Tibial nerve (tissue), 4 donors: Measurements from ENCODE around the gene TPGS2.

ENCODE experiments used
- EP300 ChIP-seq, 2 donors: sonication (generic); formaldehyde crosslinking; IDR thresholded peaks; one replicate each; pipeline ENCODE4 v1.6.1; 2017; ENCODE audit warnings: antibody characterized with exemption in 2 of 2, mild to moderate bottlenecking in 1 of 2
- POLR2A ChIP-seq, 2 donors: fragments of 450-650 bp; IDR thresholded peaks; one replicate each; pipeline ENCODE4 v1.6.1; 2017; ENCODE audit warnings: antibody characterized with exemption in 2 of 2, mild to moderate bottlenecking in 2 of 2, moderate library complexity in 2 of 2
- TF ChIP-seq, protein P1 (sequence below), 5 experiments: fragments of 200-600 bp in 3 of 5; fragments of 450-650 bp in 2 of 5; sonication (generic) in 3 of 5; IDR thresholded peaks; one replicate each; pipeline ENCODE4 v1.5.1; 2016 to 2019; ENCODE audit warnings: antibody characterized with exemption in 5 of 5, mild to moderate bottlenecking in 3 of 5, moderate library complexity in 2 of 5

DNA sequence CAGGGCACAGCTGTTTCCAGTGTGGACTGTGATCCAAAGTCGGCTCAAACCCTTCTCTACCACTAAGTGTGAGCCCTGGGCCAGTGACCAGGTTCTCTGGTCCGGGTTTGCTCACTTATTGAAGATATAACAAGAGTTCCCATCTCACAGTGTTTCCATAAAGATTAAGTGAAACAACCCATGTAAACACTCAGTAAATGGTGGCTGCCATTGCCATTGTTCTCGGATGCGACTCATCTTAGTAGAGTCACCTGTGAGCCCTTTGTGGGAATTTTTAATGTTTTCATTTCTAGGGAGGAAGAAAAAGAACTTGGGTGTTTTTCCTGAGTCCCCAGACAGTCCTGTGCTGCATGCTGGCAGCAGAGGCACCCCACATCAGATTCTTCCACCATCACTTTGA lies 53.4 kb downstream of the TPGS2 start:
- TF ChIP-seq POLR2A (IDR thresholded peaks at IDR 0.05), result no peak
- TF ChIP-seq, protein P1, sequence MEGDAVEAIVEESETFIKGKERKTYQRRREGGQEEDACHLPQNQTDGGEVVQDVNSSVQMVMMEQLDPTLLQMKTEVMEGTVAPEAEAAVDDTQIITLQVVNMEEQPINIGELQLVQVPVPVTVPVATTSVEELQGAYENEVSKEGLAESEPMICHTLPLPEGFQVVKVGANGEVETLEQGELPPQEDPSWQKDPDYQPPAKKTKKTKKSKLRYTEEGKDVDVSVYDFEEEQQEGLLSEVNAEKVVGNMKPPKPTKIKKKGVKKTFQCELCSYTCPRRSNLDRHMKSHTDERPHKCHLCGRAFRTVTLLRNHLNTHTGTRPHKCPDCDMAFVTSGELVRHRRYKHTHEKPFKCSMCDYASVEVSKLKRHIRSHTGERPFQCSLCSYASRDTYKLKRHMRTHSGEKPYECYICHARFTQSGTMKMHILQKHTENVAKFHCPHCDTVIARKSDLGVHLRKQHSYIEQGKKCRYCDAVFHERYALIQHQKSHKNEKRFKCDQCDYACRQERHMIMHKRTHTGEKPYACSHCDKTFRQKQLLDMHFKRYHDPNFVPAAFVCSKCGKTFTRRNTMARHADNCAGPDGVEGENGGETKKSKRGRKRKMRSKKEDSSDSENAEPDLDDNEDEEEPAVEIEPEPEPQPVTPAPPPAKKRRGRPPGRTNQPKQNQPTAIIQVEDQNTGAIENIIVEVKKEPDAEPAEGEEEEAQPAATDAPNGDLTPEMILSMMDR (IDR thresholded peaks at IDR 0.05), result no peak
- TF ChIP-seq EP300 (IDR thresholded peaks at IDR 0.05), result no peak
